ENCODE results near the gene OPRM1.

Gene OPRM1

GRCh38 chr6:154099211-154099610 is 60.2 kb downstream of the OPRM1 start:
- no peak for TF ChIP-seq ZFX (IDR thresholded peaks at IDR 0.05)
- no peak for TF ChIP-seq CTCF (conservative IDR thresholded peaks at IDR 0.05)
- no peak overlapping the region for H3K27ac ChIP-seq

- no peak for TF ChIP-seq CTCF (conservative IDR thresholded peaks at IDR 0.05)
- no peak for TF ChIP-seq ZFX (IDR thresholded peaks at IDR 0.05)
- no peak overlapping the region for H3K27ac ChIP-seq
Observed at GRCh38 chr6:154106251-154106650, 67.2 kb downstream of the OPRM1 start.

GRCh38 chr6:154111025-154111424 is 72.0 kb downstream of the OPRM1 start:
- H3K27ac ChIP-seq: no peak overlapping the region
- no peak for TF ChIP-seq ZFX (IDR thresholded peaks at IDR 0.05)
- no peak for TF ChIP-seq CTCF (conservative IDR thresholded peaks at IDR 0.05)

DNA sequence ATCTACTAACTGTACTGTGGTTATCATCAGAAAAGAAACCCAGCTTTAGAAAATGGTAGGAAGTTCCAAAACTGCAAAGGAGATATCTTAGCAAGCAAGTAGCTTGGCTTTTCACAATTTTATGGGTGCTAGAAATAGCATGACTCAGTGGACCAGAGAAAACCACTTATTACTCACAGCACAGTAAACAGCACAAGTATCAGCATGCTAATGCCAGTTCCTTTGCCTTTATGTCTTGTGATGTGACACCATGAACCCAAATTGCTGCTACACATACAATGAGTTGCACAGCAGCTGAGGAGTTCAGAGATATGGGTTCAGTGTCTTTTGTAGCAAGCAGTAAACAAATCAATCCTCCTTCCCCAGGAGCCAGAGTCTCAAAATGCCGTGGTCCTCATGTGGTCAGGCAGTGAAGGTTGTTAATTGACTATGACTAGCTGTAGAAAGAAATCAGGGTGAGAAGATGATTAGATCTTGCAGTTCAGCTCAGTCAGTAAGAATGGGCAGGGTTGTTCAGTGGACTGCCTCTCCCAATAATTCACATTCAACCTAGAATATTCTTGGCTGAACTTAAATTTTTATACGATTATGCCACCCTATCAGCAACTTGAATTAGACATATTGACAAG is 73.3 kb downstream of the OPRM1 start:
- H3K27ac ChIP-seq: no peak overlapping the region
- TF ChIP-seq CTCF (conservative IDR thresholded peaks at IDR 0.05) (no peak), ZFX (IDR thresholded peaks at IDR 0.05) (no peak)

DNA sequence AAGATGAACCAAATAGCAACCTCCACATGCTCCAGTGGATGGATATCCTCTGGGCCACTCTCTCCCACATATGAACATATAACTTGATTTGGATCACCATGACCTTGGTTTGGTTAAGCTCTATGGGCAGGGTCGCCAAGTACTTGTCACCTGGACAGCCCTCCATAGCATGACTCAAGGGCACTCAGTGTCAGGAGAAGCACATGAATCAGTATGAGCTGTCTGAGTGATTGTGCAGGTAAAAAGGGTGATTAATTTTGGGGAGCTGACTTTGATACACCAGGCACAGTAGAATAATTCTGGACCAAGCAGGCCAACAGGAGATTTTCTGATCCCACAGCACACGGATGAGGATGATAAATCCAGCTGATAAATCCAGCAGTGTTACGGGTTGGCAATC is 74.4 kb downstream of the OPRM1 start:
- TF ChIP-seq CTCF (conservative IDR thresholded peaks at IDR 0.05): no peak
- TF ChIP-seq ZFX (IDR thresholded peaks at IDR 0.05): no peak

DNA sequence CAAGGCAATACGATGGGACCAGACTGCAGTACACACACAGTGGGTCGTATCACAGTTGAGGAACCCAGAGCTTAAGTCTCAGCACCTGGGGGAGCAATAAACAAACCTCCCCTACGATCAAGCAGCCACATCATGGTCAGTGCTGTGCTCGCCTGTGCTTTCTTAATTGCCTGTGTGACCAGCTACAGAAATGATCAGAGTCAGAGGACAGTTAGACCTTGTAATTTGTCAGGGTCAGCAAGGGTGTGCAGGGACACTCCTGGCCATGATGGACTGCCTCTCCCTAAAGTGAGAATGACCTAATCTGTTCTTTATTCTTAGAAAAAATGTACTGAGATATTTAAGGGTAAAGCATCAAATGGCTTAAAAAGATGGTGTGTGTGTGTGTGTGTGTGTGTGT is 78.4 kb downstream of the OPRM1 start:
- no peak for TF ChIP-seq ZFX (IDR thresholded peaks at IDR 0.05)
- TF ChIP-seq CTCF (conservative IDR thresholded peaks at IDR 0.05): no peak
- H3K27ac ChIP-seq: no peak overlapping the region

More for the DNA sequence above, 74.4 kb downstream of the OPRM1 start:
- no peak overlapping the region for H3K27ac ChIP-seq

- no peak overlapping the region for H3K27ac ChIP-seq
- no peak for TF ChIP-seq CTCF (conservative IDR thresholded peaks at IDR 0.05)
Observed at GRCh38 chr6:154122195-154122925, 83.3 kb downstream of the OPRM1 start.
